Ishikawa (cell line): ENCODE measurements around the gene KCNAB1.

Experiments
- CEBPB ChIP-seq: IDR thresholded peaks from 2 replicates; pipeline ENCODE4 v1.6.1; 2012
- CREB1 ChIP-seq: IDR thresholded peaks from 2 replicates; pipeline ENCODE4 v1.6.1; 2012; ENCODE audit warnings: low read depth
- EGR1 ChIP-seq: IDR thresholded peaks from 2 replicates; pipeline ENCODE4 v1.6.1; 2012
- EP300 ChIP-seq: IDR thresholded peaks from 2 replicates; pipeline ENCODE4 v1.6.1; 2012; ENCODE audit warnings: borderline replicate concordance
- FOXM1 ChIP-seq: IDR thresholded peaks from 2 replicates; pipeline ENCODE4 v1.6.1; 2012; ENCODE audit warnings: low read depth, borderline replicate concordance
- NFIC ChIP-seq: IDR thresholded peaks from 2 replicates; pipeline ENCODE4 v1.6.1; 2012
- RAD21 ChIP-seq: IDR thresholded peaks from 2 replicates; pipeline ENCODE4 v1.6.1; 2012; ENCODE audit warnings: low read depth
- TAF1 ChIP-seq: IDR thresholded peaks from 2 replicates; pipeline ENCODE4 v1.6.1; 2012; ENCODE audit warnings: low read depth, mild to moderate bottlenecking
- TCF12 ChIP-seq: IDR thresholded peaks from 2 replicates; pipeline ENCODE4 v1.6.1; 2012; ENCODE audit warnings: low read depth
- TEAD4 ChIP-seq: IDR thresholded peaks from 2 replicates; pipeline ENCODE4 v1.6.1; 2012
- YY1 ChIP-seq: IDR thresholded peaks from 2 replicates; pipeline ENCODE4 v1.6.1; 2012; ENCODE audit warnings: low read depth
- ZBTB7A ChIP-seq: IDR thresholded peaks from 2 replicates; pipeline ENCODE4 v1.6.1; 2012; ENCODE audit warnings: low read depth
- TF ChIP-seq, protein P1 (sequence below): IDR thresholded peaks from 2 replicates; pipeline ENCODE4 v1.6.1; 2012
- TF ChIP-seq, protein P2 (sequence below): IDR thresholded peaks from 2 replicates; pipeline ENCODE4 v1.6.1; 2012
- TF ChIP-seq, protein P3 (sequence below): IDR thresholded peaks from 2 replicates; pipeline ENCODE4 v1.6.1; 2012; ENCODE audit warnings: low read depth, mild to moderate bottlenecking

Gene KCNAB1

DNA sequence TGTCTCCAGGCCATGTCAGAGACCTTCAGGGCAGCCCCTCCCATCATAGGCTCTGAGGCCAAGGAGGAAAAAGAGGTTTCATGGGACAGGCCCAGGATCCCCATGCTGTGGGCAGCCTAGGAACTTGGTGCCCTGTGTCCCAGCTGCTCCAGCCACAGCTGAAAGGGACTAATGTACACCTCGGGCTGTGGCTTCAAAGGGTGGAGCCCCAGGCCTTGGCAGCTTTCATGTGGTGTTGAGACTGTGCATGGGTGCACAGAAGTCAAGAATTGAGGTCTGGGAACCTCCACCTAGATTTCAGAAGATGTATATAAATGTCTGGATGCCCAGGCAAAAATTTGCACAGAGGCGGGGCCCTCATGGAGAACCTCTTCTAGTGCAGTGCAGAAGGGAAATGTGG is 441.2 kb downstream of the KCNAB1 start:
- TF ChIP-seq, protein P1, sequence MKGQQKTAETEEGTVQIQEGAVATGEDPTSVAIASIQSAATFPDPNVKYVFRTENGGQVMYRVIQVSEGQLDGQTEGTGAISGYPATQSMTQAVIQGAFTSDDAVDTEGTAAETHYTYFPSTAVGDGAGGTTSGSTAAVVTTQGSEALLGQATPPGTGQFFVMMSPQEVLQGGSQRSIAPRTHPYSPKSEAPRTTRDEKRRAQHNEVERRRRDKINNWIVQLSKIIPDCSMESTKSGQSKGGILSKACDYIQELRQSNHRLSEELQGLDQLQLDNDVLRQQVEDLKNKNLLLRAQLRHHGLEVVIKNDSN = no peak
- TF ChIP-seq EGR1 = no peak
- TF ChIP-seq YY1 = no peak
- no peak for TF ChIP-seq TEAD4
- TF ChIP-seq CEBPB = no peak
- no peak for TF ChIP-seq FOXM1
- no peak for TF ChIP-seq CREB1
- TF ChIP-seq, protein P2, sequence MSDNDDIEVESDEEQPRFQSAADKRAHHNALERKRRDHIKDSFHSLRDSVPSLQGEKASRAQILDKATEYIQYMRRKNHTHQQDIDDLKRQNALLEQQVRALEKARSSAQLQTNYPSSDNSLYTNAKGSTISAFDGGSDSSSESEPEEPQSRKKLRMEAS = no peak
- TF ChIP-seq ZBTB7A = no peak
- no peak for TF ChIP-seq TCF12
- TF ChIP-seq RAD21 = no peak
- no peak for TF ChIP-seq TAF1
- no peak for TF ChIP-seq NFIC
- TF ChIP-seq EP300 = no peak
- TF ChIP-seq, protein P3, sequence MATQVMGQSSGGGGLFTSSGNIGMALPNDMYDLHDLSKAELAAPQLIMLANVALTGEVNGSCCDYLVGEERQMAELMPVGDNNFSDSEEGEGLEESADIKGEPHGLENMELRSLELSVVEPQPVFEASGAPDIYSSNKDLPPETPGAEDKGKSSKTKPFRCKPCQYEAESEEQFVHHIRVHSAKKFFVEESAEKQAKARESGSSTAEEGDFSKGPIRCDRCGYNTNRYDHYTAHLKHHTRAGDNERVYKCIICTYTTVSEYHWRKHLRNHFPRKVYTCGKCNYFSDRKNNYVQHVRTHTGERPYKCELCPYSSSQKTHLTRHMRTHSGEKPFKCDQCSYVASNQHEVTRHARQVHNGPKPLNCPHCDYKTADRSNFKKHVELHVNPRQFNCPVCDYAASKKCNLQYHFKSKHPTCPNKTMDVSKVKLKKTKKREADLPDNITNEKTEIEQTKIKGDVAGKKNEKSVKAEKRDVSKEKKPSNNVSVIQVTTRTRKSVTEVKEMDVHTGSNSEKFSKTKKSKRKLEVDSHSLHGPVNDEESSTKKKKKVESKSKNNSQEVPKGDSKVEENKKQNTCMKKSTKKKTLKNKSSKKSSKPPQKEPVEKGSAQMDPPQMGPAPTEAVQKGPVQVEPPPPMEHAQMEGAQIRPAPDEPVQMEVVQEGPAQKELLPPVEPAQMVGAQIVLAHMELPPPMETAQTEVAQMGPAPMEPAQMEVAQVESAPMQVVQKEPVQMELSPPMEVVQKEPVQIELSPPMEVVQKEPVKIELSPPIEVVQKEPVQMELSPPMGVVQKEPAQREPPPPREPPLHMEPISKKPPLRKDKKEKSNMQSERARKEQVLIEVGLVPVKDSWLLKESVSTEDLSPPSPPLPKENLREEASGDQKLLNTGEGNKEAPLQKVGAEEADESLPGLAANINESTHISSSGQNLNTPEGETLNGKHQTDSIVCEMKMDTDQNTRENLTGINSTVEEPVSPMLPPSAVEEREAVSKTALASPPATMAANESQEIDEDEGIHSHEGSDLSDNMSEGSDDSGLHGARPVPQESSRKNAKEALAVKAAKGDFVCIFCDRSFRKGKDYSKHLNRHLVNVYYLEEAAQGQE = no peak

DNA sequence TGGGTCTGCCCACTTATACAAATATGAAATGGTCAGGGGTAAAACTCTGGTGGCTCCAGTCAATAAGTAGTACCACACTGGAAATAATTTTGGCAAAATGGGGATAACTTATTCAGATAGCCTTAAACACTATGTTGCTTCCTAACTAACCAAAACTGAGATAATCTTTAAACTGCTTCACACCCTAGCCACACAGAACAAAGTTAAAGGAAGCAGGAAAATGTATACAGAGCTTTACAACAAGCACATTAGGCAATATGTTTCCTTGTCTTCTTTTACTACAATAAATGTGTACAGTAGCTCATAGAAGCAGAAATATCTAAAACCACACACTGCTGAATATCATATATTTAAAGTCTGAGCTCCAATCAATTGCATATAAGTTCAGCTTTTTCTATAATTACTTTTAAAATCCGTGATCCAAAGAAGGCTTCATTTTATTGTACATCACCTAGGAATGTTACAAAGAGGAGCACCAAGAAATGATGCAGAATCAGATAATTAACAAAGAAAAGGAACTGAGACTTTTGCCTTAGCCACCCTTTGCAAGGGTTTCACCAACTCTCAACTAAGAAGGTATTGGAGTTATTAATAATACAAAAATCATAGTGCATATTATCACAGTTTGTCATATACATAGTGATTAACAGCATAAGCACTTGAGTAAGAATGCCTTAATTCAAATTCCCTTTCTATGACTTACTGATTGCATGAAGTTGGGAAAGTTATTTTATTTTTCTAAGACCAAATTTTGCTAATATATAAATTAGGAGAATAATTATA is 443.7 kb downstream of the KCNAB1 start:
- no peak for TF ChIP-seq TCF12
- no peak for TF ChIP-seq EGR1
- no peak for TF ChIP-seq EP300
- no peak for TF ChIP-seq YY1
- TF ChIP-seq TAF1 = no peak
- no peak for TF ChIP-seq FOXM1
- no peak for TF ChIP-seq ZBTB7A

DNA sequence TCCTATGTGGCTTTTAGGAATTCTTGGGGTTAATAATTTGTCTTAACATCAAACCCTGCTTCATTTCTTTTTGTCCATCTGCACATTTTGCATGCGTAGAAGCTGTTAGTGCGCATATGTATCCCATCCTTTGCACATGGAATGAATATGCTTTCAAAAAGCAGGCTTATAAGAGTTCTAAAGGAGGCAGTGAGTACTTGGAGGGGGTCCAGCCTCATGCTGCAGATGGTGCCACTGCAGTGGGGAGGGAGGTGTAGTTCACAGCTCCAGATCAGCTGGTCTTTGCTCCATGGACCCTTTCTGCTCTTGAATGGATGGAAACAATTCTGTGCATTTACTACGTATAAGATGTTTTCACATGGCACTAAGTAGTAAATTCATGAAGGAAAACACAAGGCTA is 455.3 kb downstream of the KCNAB1 start:
- TF ChIP-seq, protein P1 = no peak
- TF ChIP-seq TEAD4 (no peak), CEBPB (no peak), NFIC (no peak)

DNA sequence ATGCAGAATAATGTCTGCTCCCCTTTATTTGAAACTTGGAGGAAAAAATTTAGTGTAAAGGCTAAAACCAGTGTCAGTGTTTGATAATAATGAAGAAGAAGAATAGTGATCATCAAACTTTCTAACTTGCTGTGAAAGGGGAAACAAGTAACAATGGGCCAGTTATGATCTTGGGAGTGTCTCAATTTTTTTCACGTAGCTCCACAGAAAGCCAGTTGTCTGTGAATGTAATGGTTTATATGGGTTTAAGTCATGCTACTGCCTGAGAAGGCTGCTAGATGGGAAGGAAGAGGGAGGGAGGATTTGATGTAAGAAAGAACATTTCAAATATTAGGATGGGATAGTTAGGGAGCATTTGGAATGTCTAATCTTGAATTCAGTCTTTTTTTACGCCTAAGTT is 455.7 kb downstream of the KCNAB1 start:
- no peak for TF ChIP-seq YY1
- TF ChIP-seq, protein P1 = no peak
- no peak for TF ChIP-seq FOXM1
- no peak for TF ChIP-seq TCF12
- TF ChIP-seq EGR1 = no peak
- no peak for TF ChIP-seq CEBPB
- no peak for TF ChIP-seq NFIC
- TF ChIP-seq, protein P3 = no peak
- TF ChIP-seq EP300 = no peak
- TF ChIP-seq TAF1 = no peak
- TF ChIP-seq CREB1 = no peak
- TF ChIP-seq, protein P2 = no peak
- no peak for TF ChIP-seq ZBTB7A
- no peak for TF ChIP-seq TEAD4
- no peak for TF ChIP-seq RAD21

DNA sequence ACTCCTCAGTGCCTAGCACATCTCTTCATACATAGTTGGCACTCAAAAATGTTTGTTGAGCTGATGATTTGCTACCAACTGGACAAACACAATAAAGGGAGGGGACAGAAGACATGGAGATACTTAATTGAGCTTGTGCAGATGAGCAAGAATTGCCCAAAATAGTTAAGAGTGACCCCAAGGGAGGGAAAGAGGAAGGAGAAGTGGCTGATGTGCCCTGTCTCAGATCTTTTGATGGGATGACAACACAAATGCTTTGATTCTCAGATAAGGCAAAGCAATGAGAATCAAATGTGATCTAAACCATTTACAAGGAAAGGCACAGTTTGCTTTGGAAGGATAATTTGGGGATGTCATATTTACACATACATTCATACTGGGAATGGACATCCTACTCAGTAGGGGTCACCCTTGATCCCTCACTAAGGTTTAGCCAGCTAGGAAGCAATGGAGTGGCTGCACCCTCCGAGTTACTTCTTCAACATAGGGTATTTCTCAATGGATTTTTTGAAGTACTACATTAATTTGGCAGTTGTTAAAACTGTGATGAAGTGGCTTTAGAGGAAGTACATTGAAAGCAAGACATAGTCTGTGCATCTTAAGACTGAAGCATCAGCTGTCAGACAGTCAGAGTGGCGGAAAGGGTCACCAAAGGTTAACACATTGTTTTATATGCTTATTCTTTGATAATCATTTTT is 456.4 kb downstream of the KCNAB1 start:
- peak; percentile 34 for TF ChIP-seq RAD21
- TF ChIP-seq YY1 = no peak
